ENCODE measurements around the gene RBM17.

Gene RBM17

GRCh38 chr10:6052247-6053221 lies 36.3 kb upstream of the RBM17 start:
- DNase-seq (ENCODE audit: extremely low read depth, low read depth), result no peak

GRCh38 chr10:6053303-6053702 lies 35.5 kb upstream of the RBM17 start:
- no peak for TF ChIP-seq CTCF (IDR thresholded peaks at IDR 0.05; ENCODE audit: low read depth, low read length)
- no peak for DNase-seq (ENCODE audit: extremely low read depth, low read depth)

More at GRCh38 chr10:6052247-6053221, 36.3 kb upstream of the RBM17 start:
- no peak for TF ChIP-seq CTCF (IDR thresholded peaks at IDR 0.05; ENCODE audit: low read depth, low read length)

- no peak for DNase-seq (ENCODE audit: extremely low read depth, low read depth)
These were observed 34.8 kb upstream of the RBM17 start for GRCh38 chr10:6053816-6054631.

GRCh38 chr10:6054884-6055283 lies 34.0 kb upstream of the RBM17 start:
- TF ChIP-seq CTCF (IDR thresholded peaks at IDR 0.05; ENCODE audit: low read depth, low read length), result no peak
- DNase-seq (ENCODE audit: extremely low read depth, low read depth), result no peak

More at GRCh38 chr10:6053816-6054631, 34.8 kb upstream of the RBM17 start:
- no peak for TF ChIP-seq CTCF (IDR thresholded peaks at IDR 0.05; ENCODE audit: low read depth, low read length)

- no peak for TF ChIP-seq CTCF (IDR thresholded peaks at IDR 0.05; ENCODE audit: low read depth, low read length)
- DNase-seq (ENCODE audit: extremely low read depth, low read depth), result no peak
These were observed 32.9 kb upstream of the RBM17 start for GRCh38 chr10:6055929-6056328.

GRCh38 chr10:6056411-6057135 lies 32.3 kb upstream of the RBM17 start:
- no peak for DNase-seq (ENCODE audit: extremely low read depth, low read depth)
- no peak for TF ChIP-seq CTCF (IDR thresholded peaks at IDR 0.05; ENCODE audit: low read depth, low read length)
